ENCODE data around the gene AGBL4.

The AGBL4 gene

GRCh38 chr1:48831120-48831978, 1192.4 kb downstream of the AGBL4 start (continued):
- TF ChIP-seq, protein P1, sequence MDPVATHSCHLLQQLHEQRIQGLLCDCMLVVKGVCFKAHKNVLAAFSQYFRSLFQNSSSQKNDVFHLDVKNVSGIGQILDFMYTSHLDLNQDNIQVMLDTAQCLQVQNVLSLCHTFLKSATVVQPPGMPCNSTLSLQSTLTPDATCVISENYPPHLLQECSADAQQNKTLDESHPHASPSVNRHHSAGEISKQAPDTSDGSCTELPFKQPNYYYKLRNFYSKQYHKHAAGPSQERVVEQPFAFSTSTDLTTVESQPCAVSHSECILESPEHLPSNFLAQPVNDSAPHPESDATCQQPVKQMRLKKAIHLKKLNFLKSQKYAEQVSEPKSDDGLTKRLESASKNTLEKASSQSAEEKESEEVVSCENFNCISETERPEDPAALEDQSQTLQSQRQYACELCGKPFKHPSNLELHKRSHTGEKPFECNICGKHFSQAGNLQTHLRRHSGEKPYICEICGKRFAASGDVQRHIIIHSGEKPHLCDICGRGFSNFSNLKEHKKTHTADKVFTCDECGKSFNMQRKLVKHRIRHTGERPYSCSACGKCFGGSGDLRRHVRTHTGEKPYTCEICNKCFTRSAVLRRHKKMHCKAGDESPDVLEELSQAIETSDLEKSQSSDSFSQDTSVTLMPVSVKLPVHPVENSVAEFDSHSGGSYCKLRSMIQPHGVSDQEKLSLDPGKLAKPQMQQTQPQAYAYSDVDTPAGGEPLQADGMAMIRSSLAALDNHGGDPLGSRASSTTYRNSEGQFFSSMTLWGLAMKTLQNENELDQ (tag by site-specific recombination; IDR thresholded peaks at IDR 0.05; ENCODE audit: low read depth), result no peak
- TF ChIP-seq ZNF513 (tag by site-specific recombination; IDR thresholded peaks at IDR 0.05) (no peak), ZNF112 (tag by site-specific recombination; IDR thresholded peaks at IDR 0.05) (no peak), SETDB1 (IDR thresholded peaks at IDR 0.05; ENCODE audit: insufficient read length, low read length) (no peak), SP7 (tag by site-specific recombination; IDR thresholded peaks at IDR 0.05) (no peak), ZBTB26 (tag by site-specific recombination; optimal IDR thresholded peaks at IDR 0.05) (no peak), KLF9 (tag by site-specific recombination; IDR thresholded peaks at IDR 0.05; ENCODE audit: low read depth) (no peak), ZIC2 (tag by site-specific recombination; IDR thresholded peaks at IDR 0.05) (no peak), ZBTB1 (tag by site-specific recombination; IDR thresholded peaks at IDR 0.05) (no peak), PRDM4 (tag by site-specific recombination; IDR thresholded peaks at IDR 0.05) (peak; percentile 83; the same call in 1 of the 2 replicates)
- TF ChIP-seq, protein P2, sequence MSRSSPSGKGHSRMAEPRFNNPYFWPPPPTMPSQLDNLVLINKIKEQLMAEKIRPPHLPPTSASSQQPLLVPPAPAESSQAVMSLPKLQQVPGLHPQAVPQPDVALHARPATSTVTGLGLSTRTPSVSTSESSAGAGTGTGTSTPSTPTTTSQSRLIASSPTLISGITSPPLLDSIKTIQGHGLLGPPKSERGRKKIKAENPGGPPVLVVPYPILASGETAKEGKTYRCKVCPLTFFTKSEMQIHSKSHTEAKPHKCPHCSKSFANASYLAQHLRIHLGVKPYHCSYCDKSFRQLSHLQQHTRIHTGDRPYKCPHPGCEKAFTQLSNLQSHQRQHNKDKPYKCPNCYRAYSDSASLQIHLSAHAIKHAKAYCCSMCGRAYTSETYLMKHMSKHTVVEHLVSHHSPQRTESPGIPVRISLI (tag by site-specific recombination; IDR thresholded peaks at IDR 0.05), result no peak

DNA sequence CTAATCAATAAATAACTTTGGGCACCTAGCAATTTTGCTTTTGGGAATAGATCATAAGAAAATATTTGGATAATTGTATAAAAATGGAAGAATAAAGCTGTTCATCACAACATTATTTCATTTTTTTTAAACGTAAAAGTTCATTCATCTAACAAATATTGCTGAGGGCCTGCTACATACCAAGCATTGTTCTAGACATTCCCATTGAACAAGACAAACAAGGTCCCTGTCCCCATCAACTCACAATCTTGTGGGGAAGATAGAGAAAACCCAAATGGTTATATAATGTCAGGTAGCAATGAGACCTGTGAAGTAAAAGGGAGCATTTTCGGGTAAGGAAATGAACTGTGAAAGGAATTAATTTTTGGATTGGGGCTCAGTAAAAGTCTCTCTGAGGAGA, 1193.0 kb downstream of the AGBL4 start:
- H3K9me3 ChIP-seq (ENCODE audit: control insufficient read depth, insufficient read depth, low read depth, low read length), result no peaks in the 10 kb centered on the region
- ChIA-PET POLR2A (no interaction called here), CTCF (interaction anchor here (1.4 kb wide), 1 partner anchor 153 kb away, joined by 3 read pairs; no protein-coding TSS in a partner anchor)
- H3K4me3 ChIP-seq (ENCODE audit: low read depth, low read length), result no peak overlapping the region
- peaks cover 4% of the 10 kb centered on the region; the same call in 1 of the 2 replicates for H3K4me1 ChIP-seq (ENCODE audit: control insufficient read depth, insufficient read depth, low read length)
- H3K36me3 ChIP-seq (ENCODE audit: control insufficient read depth in 2 of 2, insufficient read depth in 1 of 2, low read length in 2 of 2), result no peaks in the 10 kb centered on the region
- TF ChIP-seq ZNF792 (tag by site-specific recombination; IDR thresholded peaks at IDR 0.05) (no peak), ZSCAN16 (tag by site-specific recombination; IDR thresholded peaks at IDR 0.05) (no peak), ZNF639 (tag by site-specific recombination; IDR thresholded peaks at IDR 0.05) (no peak)
- no peak overlapping the region for H3K27ac ChIP-seq (ENCODE audit: extremely low read depth, low read depth, low read length)

All from HEK293 (cell line).